ENCODE data around the gene SPEF2.

DNA sequence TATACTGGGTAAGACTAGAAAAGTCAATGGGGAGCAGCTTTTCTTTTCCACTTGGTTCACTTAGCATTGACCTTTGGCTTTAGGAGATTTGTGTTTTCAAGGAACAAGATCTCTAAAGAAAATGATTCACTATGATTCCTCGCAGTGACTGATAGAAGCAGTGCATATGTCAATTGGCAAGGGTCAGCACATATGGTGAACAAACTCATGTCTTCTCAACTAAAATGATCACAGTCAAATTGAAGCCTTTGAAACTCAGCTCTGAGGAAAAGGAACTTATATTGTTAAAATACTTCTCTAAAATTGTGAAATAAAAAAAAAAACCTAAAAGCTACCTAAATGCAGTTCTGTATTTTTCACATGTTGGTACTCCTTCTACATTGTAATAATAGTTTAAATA lies 195.9 kb downstream of the SPEF2 start:
- TF ChIP-seq POLR2AphosphoS5 (IDR thresholded peaks at IDR 0.05; ENCODE audit: low read depth, low read length) (no peak), POLR2A (IDR thresholded peaks at IDR 0.05; ENCODE audit: low read depth, low read length) (no peak), TAF1 (IDR thresholded peaks at IDR 0.05; ENCODE audit: borderline replicate concordance, low read depth, low read length) (no peak)

All from GM12892 (cell line).